ENCODE measurements around the gene CHN2.

GRCh38 chr7:29454464-29454863 is 259.9 kb downstream of the CHN2 start:
- TF ChIP-seq HOXA7 (CRISPR knock-in tag; IDR thresholded peaks at IDR 0.05), result no peak
- TF ChIP-seq CTCF (IDR thresholded peaks at IDR 0.05), result no peak

All from A549 (cell line).